Metanephros (tissue), 1 donor: Measurements from ENCODE around the gene RBMXL2. TPM values are rescaled to one million over a fixed set of nuclear protein-coding genes. Genes with fewer than 3 reads are reported as not detected.

ENCODE experiments used
- total RNA-seq: library from RNA; depleted of rRNA; stranded (reverse); fragments of >200 nt; gene quantifications from one replicate; pipeline ENCODE4 v1.2.3, GENCODE V29; 2014

Gene RBMXL2
- 0.64 TPM for total RNA-seq

GRCh38 chr11:7088921-7089320 is at the start of gene RBMXL2:
Gene RBMXL2, plus strand, starts transcription at chr11:7088998. Its CDS starts 123 bp downstream, at chr11:7089121.

Other genes starting within 250 kb of the RBMXL2 start
- not detected for gene OR10A5, start 243.3 kb upstream of the RBMXL2 start, total RNA-seq
- not detected for gene OR10A2, start 225.9 kb upstream of the RBMXL2 start, total RNA-seq
- not detected for gene OR10A4, start 212.4 kb upstream of the RBMXL2 start, total RNA-seq
- 0.70 TPM for gene OR2D2, start 196.5 kb upstream of the RBMXL2 start, total RNA-seq
- gene OR2D3, start 168.0 kb upstream of the RBMXL2 start, total RNA-seq, result not detected
- 2.2 TPM for gene ZNF215, start 162.6 kb upstream of the RBMXL2 start, total RNA-seq
- gene ZNF214, start 68.7 kb upstream of the RBMXL2 start, total RNA-seq, result 7.0 TPM
- 0.99 TPM for gene NLRP14, start 68.5 kb upstream of the RBMXL2 start, total RNA-seq
- gene SYT9, start 162.9 kb downstream of the RBMXL2 start, total RNA-seq, result 5.1 TPM